Mesothelial cell of epicardium (in vitro differentiated cells): Measurements from ENCODE around the gene CDR2. TPM values are rescaled to one million over a fixed set of nuclear protein-coding genes. Genes with fewer than 3 reads are reported as not detected.

ENCODE experiments used
- DNase-seq, 2 experiments: peaks; one replicate each; pipeline ENCODE4 v3.0.0; 2021; ENCODE audit warnings: low spot score in 2 of 2; ENCODE audit not compliant: unreplicated experiment in 2 of 2
- H3K27ac Mint-ChIP-seq: 2 replicates; pipeline ENCODE4 v1.8.0; 2021; ENCODE audit warnings: mixed read lengths
- H3K27me3 Mint-ChIP-seq: 2 replicates; pipeline ENCODE4 v1.8.0; 2021; ENCODE audit warnings: low read depth, mixed read lengths
- H3K36me3 Mint-ChIP-seq: 2 replicates; pipeline ENCODE4 v1.8.0; 2021; ENCODE audit warnings: mixed read lengths
- H3K4me1 Mint-ChIP-seq: 2 replicates; pipeline ENCODE4 v1.8.0; 2021; ENCODE audit warnings: mixed read lengths
- H3K4me3 Mint-ChIP-seq: 2 replicates; pipeline ENCODE4 v1.8.0; 2021; ENCODE audit warnings: mild to moderate bottlenecking, moderate library complexity, mixed read lengths
- H3K9me3 Mint-ChIP-seq: 2 replicates; pipeline ENCODE4 v1.8.0; 2021; ENCODE audit warnings: mixed read lengths
- CTCF ChIP-seq: fragments of 200-600 bp; sonication (generic); IDR thresholded peaks from one replicate; pipeline ENCODE4 v1.5.0; 2021; ENCODE audit warnings: antibody characterized with exemption; ENCODE audit not compliant: unreplicated experiment
- total RNA-seq: library from RNA; stranded (reverse); gene quantifications from 3 replicates; pipeline ENCODE4 v1.2.1, GENCODE V29; 2021

The CDR2 gene
- total RNA-seq, 1 donor from 2014 or later: 33.0 TPM

GRCh38 chr16:22322741-22323140, 51.7 kb downstream of the CDR2 start:
- Mint-ChIP-seq H3K27me3 (no peaks in the 10 kb centered on the region), H3K27ac (no peak overlapping the region), H3K4me3 (no peak overlapping the region), H3K4me1 (no peaks in the 10 kb centered on the region), H3K36me3 (peaks cover 8% of the 10 kb centered on the region), H3K9me3 (no peaks in the 10 kb centered on the region)
- no peak for DNase-seq
- TF ChIP-seq CTCF: no peak

- no peak for TF ChIP-seq CTCF
- Mint-ChIP-seq H3K36me3 (peaks cover 9% of the 10 kb centered on the region), H3K4me1 (no peaks in the 10 kb centered on the region), H3K4me3 (no peak overlapping the region), H3K27ac (no peak overlapping the region), H3K9me3 (no peaks in the 10 kb centered on the region), H3K27me3 (no peaks in the 10 kb centered on the region)
- DNase-seq: no peak
Observed at GRCh38 chr16:22322021-22322471, 52.4 kb downstream of the CDR2 start.

- Mint-ChIP-seq H3K4me1 (no peaks in the 10 kb centered on the region), H3K27ac (no peak overlapping the region), H3K9me3 (no peaks in the 10 kb centered on the region), H3K36me3 (peaks cover 8% of the 10 kb centered on the region), H3K4me3 (no peak overlapping the region), H3K27me3 (no peaks in the 10 kb centered on the region)
- DNase-seq: peak in 1 of 2 experiments; percentile 75
- peak; percentile 85 for TF ChIP-seq CTCF
Observed at GRCh38 chr16:22321340-22322001, 52.9 kb downstream of the CDR2 start.

GRCh38 chr16:22320572-22321339, 53.7 kb downstream of the CDR2 start:
- no peak overlapping the region for H3K27ac Mint-ChIP-seq
- no peak overlapping the region for H3K4me3 Mint-ChIP-seq
- no peaks in the 10 kb centered on the region for H3K27me3 Mint-ChIP-seq
- H3K9me3 Mint-ChIP-seq: no peaks in the 10 kb centered on the region
- H3K4me1 Mint-ChIP-seq: no peaks in the 10 kb centered on the region
- TF ChIP-seq CTCF: no peak
- peaks cover 9% of the 10 kb centered on the region for H3K36me3 Mint-ChIP-seq
- no peak for DNase-seq

GRCh38 chr16:22318690-22319358, 55.6 kb downstream of the CDR2 start:
- H3K27ac Mint-ChIP-seq: no peak overlapping the region

More at GRCh38 chr16:22318690-22319358, 55.6 kb downstream of the CDR2 start:
- peaks cover 11% of the 10 kb centered on the region for H3K36me3 Mint-ChIP-seq
- TF ChIP-seq CTCF: peak; percentile 61
- H3K4me3 Mint-ChIP-seq: no peak overlapping the region
- H3K9me3 Mint-ChIP-seq: no peaks in the 10 kb centered on the region
- H3K27me3 Mint-ChIP-seq: no peaks in the 10 kb centered on the region
- no peak for DNase-seq
- H3K4me1 Mint-ChIP-seq: no peaks in the 10 kb centered on the region
